ENCODE results near the gene MEIKIN.

DNA sequence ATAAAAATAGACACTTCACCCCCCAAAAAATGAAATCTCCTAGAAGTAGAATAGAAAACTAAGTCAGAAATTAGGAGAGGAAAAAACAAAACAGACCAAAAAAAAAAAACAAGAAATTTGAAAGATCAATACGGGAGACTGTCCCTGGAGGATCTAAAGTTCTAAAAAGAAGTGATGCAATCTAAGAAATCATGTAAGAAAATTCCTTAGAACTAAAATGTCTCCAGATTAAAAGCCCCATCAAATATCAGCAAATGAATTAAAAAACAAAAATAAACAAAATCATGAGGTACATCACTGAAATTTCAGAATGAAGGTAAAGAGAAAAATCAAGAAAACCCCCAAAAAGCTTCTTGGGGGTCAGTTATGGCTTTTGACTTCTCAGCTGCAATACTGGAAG is 162.1 kb downstream of the MEIKIN start:
- TF ChIP-seq, protein P1, sequence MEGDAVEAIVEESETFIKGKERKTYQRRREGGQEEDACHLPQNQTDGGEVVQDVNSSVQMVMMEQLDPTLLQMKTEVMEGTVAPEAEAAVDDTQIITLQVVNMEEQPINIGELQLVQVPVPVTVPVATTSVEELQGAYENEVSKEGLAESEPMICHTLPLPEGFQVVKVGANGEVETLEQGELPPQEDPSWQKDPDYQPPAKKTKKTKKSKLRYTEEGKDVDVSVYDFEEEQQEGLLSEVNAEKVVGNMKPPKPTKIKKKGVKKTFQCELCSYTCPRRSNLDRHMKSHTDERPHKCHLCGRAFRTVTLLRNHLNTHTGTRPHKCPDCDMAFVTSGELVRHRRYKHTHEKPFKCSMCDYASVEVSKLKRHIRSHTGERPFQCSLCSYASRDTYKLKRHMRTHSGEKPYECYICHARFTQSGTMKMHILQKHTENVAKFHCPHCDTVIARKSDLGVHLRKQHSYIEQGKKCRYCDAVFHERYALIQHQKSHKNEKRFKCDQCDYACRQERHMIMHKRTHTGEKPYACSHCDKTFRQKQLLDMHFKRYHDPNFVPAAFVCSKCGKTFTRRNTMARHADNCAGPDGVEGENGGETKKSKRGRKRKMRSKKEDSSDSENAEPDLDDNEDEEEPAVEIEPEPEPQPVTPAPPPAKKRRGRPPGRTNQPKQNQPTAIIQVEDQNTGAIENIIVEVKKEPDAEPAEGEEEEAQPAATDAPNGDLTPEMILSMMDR (IDR thresholded peaks at IDR 0.05), result no peak
- TF ChIP-seq POLR2A (IDR thresholded peaks at IDR 0.05), result no peak
